Nucleus accumbens (tissue), 56 donors: ENCODE measurements around the gene TXNDC11.

Experiments
- DNase-seq, 56 donors: peaks; one replicate each; lab custom pipeline; 2025; lab: John Stamatoyannopoulos, UW

The TXNDC11 gene

DNA sequence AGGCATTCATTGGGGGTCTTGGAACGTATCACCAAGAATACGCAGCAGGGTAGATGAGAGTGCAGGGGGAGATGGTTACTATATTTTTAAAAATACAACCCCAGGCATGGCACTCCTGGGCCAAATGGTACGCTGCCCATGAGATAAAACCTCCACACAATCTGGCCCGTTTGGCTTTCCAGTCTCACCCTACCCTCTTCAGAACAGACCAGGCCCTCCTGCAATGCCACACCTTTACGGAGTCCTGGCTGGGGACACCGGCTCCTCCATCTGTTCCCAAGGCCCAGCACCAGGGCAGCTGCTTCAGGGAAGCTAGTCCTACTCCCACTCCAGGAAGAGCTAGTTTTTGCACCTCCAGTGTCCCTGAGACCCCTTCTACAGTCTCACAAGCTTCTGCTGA lies 50.0 kb downstream of the TXNDC11 start:
- no peak for DNase-seq

DNA sequence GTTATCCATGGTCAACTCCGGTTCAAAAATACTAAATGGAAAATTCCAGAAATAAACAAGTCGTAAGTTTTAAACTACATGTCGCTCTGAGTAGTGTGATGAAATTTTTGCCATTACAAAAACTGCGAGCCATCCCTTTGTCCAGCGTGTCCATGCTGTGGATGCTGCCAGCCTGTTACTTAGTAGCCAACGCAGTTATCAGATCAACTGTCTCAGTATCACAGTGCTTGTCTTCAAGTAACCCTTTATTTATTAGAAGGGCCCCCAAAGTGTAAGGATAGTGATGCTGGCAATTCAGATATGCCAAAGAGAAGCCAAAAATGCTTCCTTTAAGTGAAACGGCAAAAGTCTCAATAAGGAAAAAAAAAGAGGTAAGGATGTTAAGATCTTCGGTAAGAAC lies 50.5 kb downstream of the TXNDC11 start:
- no peak for DNase-seq

GRCh38 chr16:11691771-11692170 lies 50.9 kb downstream of the TXNDC11 start:
- DNase-seq = no peak

DNA sequence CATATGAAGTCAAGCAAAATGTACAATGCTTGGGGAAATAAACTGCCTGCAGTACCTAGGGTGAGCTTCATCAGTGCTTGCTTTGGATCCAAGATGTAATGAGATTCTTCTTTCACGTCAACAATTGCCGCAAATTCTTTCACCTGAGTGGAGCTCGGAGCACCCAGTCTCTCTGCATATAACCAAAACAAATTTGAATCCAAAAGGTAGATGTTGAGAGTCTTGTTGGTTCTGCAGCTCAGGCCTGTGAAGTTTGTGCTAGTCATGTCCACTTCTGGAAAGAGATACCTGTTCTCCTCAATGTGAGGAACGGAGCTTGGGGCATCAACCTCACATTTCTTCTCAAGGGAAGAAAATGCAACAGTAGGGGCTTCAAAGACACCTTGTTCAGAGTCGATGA lies 51.4 kb downstream of the TXNDC11 start:
- no peak for DNase-seq

DNA sequence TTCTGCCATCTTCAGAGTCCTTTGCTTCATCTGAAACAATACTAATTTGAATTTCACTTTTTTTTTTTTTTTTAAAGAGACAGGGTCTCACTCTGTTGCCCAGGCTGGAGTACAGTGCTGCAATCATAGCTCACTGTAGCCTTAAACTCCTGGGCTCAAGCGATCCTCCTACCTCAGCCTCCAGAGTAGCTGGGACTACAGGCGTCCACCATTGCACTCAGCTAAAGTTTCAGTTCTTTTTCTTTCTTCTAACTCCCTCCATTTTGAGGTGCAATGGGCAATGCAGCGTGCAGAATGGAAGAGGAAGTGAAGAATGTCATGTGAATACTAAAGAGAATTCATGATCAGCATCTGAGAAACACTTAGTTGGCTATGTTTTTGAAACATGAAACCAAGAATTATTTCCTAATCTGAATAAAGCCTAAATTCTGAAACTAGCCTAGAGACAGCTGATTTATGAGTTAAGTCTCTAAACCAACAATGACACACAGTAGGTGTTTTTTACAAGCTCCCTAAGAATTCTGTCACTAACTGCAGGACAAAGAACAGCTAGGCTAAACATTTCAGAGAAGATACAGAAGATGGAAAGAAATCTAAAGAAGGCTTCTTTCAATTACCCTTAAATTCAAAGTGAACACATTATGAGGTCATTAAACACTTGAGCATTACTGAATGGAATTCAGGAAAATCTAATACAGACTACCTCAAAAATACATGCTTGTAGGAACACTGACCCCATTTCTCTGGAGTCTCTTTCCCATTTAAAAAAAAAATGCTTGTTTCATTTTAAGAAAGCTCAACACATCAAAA lies 53.4 kb downstream of the TXNDC11 start:
- no peak for DNase-seq

GRCh38 chr16:11688520-11688886 lies 54.2 kb downstream of the TXNDC11 start:
- DNase-seq = no peak

GRCh38 chr16:11687601-11688519 lies 54.8 kb downstream of the TXNDC11 start:
- DNase-seq = no peak

GRCh38 chr16:11686713-11687380 lies 55.8 kb downstream of the TXNDC11 start:
- no peak for DNase-seq

GRCh38 chr16:11685844-11686618 lies 56.6 kb downstream of the TXNDC11 start:
- DNase-seq = no peak

DNA sequence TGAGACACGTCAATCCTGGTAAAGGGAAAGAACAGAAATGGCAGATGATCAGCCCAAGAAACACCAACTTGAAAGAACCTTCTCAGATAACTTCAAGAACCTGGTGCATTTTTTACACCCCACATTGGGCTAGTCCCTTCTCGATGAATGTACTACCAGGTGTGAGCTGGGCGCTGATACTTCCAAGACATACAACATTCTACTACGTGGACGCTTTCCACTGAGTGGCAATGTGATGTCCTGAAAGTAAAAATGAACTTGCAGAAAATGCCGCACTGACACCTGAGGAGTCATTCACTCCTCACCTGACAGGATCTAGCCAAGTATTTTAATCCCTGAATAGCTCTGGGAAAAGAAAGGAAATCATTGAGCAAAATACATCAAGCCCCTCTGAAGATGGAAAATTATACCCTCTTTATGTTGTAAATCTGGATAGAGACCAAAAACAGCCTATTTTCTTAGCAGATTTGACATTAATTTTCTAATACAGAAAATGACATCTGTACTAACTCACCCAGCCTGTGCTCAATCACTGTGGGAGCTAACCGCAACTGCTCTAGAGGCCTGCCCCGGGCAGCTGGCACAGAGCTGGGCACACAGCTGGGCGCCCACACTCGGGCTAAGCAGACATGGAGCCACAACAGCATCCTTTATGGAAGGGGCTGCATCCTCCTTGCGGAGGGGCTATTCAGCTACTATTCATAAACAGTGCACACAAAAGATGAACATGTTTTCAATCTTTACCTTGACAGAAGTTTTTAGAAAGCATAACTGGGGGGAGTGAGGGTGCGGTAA lies 58.2 kb downstream of the TXNDC11 start:
- DNase-seq = no peak

GRCh38 chr16:11683145-11683544 lies 59.5 kb downstream of the TXNDC11 start:
- DNase-seq = no peak

- DNase-seq = no peak
Measured at GRCh38 chr16:11682655-11683096, 60.0 kb downstream of the TXNDC11 start.

DNA sequence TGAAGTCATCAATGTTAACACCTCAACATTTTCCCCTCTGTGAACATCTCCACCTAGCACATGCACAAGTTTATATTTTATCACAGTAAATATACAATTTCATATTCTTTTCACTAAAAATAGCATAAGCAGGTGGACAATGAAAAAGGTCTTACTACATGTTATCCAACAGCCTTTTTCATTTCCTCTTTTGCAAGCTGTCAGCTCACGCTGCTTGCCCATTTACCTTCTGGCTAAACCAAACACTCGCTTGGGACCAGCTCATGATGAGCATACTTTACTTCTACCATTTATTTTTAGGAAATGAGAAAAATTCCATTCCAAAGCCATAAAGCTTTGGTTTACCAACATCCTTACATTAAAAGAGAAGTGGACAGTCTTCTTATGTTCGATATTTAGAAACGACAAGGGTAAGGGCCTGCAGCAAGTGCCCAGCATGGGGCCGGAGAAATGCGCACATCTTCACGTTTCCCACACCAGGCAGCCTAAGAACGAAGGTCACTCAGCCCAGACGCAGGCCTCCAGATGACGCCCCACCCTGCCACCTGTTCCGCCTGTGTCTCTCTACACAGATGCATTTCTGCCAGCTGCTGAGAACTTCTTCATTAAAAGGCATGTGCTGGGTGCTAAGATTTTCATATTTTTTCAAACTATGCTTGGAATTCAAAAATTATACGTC lies 60.5 kb downstream of the TXNDC11 start:
- no peak for DNase-seq

DNA sequence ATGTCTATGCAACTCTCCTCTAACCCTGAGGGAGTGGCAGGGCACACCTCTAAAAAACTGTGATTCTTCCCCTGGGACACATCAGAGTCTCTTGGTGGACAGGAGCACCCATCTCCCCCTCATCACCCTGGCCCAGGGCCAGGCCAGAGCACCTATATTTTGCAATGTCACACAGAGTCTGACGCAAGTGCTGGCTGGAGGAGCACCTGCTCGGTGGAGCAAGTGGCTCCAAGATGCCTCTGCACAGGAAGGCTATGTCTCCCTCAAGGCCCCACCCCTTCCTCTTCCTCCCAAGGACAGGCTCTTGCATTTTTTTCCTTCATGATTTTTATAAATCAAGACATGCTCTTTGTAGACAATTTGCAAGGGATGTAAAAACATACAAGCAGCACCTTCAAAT lies 61.1 kb downstream of the TXNDC11 start:
- no peak for DNase-seq

GRCh38 chr16:11679941-11680911 lies 62.4 kb downstream of the TXNDC11 start:
- no peak for DNase-seq

DNA sequence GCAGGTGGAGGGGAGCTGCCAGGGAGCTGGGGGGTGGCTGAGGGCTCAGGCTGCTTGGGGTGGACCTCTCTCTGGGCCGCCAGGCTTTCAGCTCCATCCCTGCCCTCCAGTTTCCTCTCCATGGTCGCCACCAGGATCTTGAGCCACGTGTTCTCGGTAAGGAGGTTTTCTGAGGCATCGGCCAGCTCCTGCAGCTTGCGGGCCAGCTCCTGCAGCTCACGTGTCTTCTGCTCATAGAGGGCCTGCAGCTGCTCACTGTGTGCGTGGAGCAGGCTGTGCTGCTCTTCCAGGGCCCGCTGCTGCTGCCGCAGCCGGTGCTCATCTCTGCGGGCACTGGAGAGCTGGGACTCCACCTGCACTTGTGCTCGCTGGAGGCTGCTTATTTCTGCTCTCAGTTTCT lies 63.4 kb downstream of the TXNDC11 start:
- DNase-seq = peak in 21 of 56 donors; percentile 12 to 55 (median 35)
